H9 (cell line): ENCODE results near the gene PPP1R7. TPM values are rescaled to one million over a fixed set of nuclear protein-coding genes. Genes with fewer than 3 reads are reported as not detected.

Source experiments
- DNase-seq: peaks from one replicate; pipeline ENCODE4 v3.0.0-alpha.2; 2017
- H2AFZ ChIP-seq: one replicate; pipeline ENCODE4 v1.6.1; 2013; ENCODE audit warnings: mild to moderate bottlenecking, low read length, control low read depth, moderate library complexity
- H2AK5ac ChIP-seq: 2 replicates; pipeline ENCODE4 v1.6.1; 2013; ENCODE audit warnings: low read length, control low read depth, mixed read lengths; ENCODE audit not compliant: insufficient read length
- H2BK120ac ChIP-seq: one replicate; pipeline ENCODE4 v1.6.1; 2013; ENCODE audit warnings: low read depth, mild to moderate bottlenecking, low read length, control low read depth, inconsistent platforms; ENCODE audit not compliant: poor library complexity, severe bottlenecking
- H2BK12ac ChIP-seq: 2 replicates; pipeline ENCODE4 v1.6.1; 2013; ENCODE audit warnings: low read length, control low read depth, mixed read lengths, low read depth; ENCODE audit not compliant: insufficient read length
- H2BK15ac ChIP-seq: 2 replicates; pipeline ENCODE4 v1.6.1; 2013; ENCODE audit warnings: low read depth, low read length, control low read depth
- H2BK20ac ChIP-seq: one replicate; pipeline ENCODE4 v1.6.1; 2013; ENCODE audit warnings: low read depth, mild to moderate bottlenecking, low read length, control low read depth, inconsistent platforms; ENCODE audit not compliant: poor library complexity, severe bottlenecking
- H2BK5ac ChIP-seq: 2 replicates; pipeline ENCODE4 v1.6.1; 2013; ENCODE audit warnings: low read length, control low read depth, mixed read lengths; ENCODE audit not compliant: insufficient read length
- H3K14ac ChIP-seq: 2 replicates; pipeline ENCODE4 v1.6.1; 2013; ENCODE audit warnings: low read length, control low read depth; ENCODE audit not compliant: insufficient read depth
- H3K18ac ChIP-seq: 2 replicates; pipeline ENCODE4 v1.6.1; 2013; ENCODE audit warnings: low read depth, mild to moderate bottlenecking, mixed read lengths, low read length, control low read depth; ENCODE audit not compliant: insufficient read length
- H3K23ac ChIP-seq: 2 replicates; pipeline ENCODE4 v1.6.1; 2013; ENCODE audit warnings: low read length, control low read depth, mixed read lengths, low read depth; ENCODE audit not compliant: insufficient read length
- H3K23me2 ChIP-seq: 2 replicates; pipeline ENCODE4 v1.6.1; 2013; ENCODE audit warnings: low read depth, mild to moderate bottlenecking, mixed read lengths, low read length, control low read depth; ENCODE audit not compliant: insufficient read length, poor library complexity, severe bottlenecking
- H3K27ac ChIP-seq: 2 replicates; pipeline ENCODE4 v1.5.1; 2013; ENCODE audit warnings: low read length, control low read depth, mixed read lengths, low read depth; ENCODE audit not compliant: insufficient read length
- H3K27me3 ChIP-seq: 2 replicates; pipeline ENCODE4 v1.6.1; 2013; ENCODE audit warnings: low read length, control low read depth, inconsistent platforms; ENCODE audit not compliant: insufficient read depth
- H3K4ac ChIP-seq: 2 replicates; pipeline ENCODE4 v1.6.1; 2013; ENCODE audit warnings: low read depth, mild to moderate bottlenecking, control low read depth, inconsistent platforms, low read length, moderate library complexity
- H3K4me1 ChIP-seq: 2 replicates; pipeline ENCODE4 v1.6.1; 2013; ENCODE audit warnings: low read length, control low read depth, inconsistent platforms; ENCODE audit not compliant: insufficient read depth
- H3K4me2 ChIP-seq: 2 replicates; pipeline ENCODE4 v1.6.1; 2013; ENCODE audit warnings: low read length, control low read depth, mixed read lengths; ENCODE audit not compliant: insufficient read length, insufficient read depth
- H3K56ac ChIP-seq: 2 replicates; pipeline ENCODE4 v1.6.1; 2013; ENCODE audit warnings: low read depth, mild to moderate bottlenecking, mixed read lengths, low read length, control low read depth; ENCODE audit not compliant: insufficient read length
- H3K79me1 ChIP-seq: 2 replicates; pipeline ENCODE4 v1.6.1; 2013; ENCODE audit warnings: low read depth, mild to moderate bottlenecking, moderate library complexity, low read length, control low read depth, inconsistent platforms; ENCODE audit not compliant: insufficient read depth, poor library complexity, severe bottlenecking
- H3K79me2 ChIP-seq: 2 replicates; pipeline ENCODE4 v1.6.1; 2013; ENCODE audit warnings: low read length, control low read depth, inconsistent platforms; ENCODE audit not compliant: insufficient read depth
- H3K9ac ChIP-seq: 2 replicates; pipeline ENCODE4 v1.6.1; 2013; ENCODE audit warnings: low read length, control low read depth, mixed read lengths; ENCODE audit not compliant: insufficient read length; ENCODE audit errors: extremely low read depth
- H3K9me3 ChIP-seq: one replicate; pipeline ENCODE4 v1.6.1; 2013; ENCODE audit warnings: low read depth, low read length, inconsistent platforms; ENCODE audit not compliant: control insufficient read depth
- H3T11ph ChIP-seq: one replicate; pipeline ENCODE4 v1.6.1; 2013; ENCODE audit warnings: mild to moderate bottlenecking, low read length, control low read depth, inconsistent platforms
- H4K20me1 ChIP-seq: one replicate; pipeline ENCODE4 v1.6.1; 2013; ENCODE audit not compliant: control insufficient read depth, insufficient read length, insufficient read depth
- H4K5ac ChIP-seq: 2 replicates; pipeline ENCODE4 v1.6.1; 2013; ENCODE audit warnings: low read depth, mild to moderate bottlenecking, mixed read lengths, low read length, control low read depth; ENCODE audit not compliant: insufficient read length
- H4K8ac ChIP-seq: replicated peaks from 2 replicates; pipeline ENCODE4 v1.6.1; 2013; ENCODE audit warnings: low read length, control low read depth, mixed read lengths, low read depth; ENCODE audit not compliant: insufficient read length
- H4K91ac ChIP-seq: 2 replicates; pipeline ENCODE4 v1.6.1; 2013; ENCODE audit warnings: low read depth, mild to moderate bottlenecking, moderate library complexity, mixed read lengths, low read length, control low read depth; ENCODE audit not compliant: insufficient read length
- H3K27ac Mint-ChIP-seq, 3 experiments: 2 replicates in 2 of 3; 3 replicates in 1 of 3; pipeline ENCODE4 v1.8.0; 2020 to 2021; ENCODE audit warnings: mixed read lengths in 3 of 3, mild to moderate bottlenecking in 1 of 3, moderate library complexity in 1 of 3
- H3K27me3 Mint-ChIP-seq: 2 replicates; pipeline ENCODE4 v1.8.0; 2021; ENCODE audit warnings: low read depth, mild to moderate bottlenecking, moderate library complexity, mixed read lengths
- H3K36me3 Mint-ChIP-seq, 3 experiments: 2 replicates in 2 of 3; 3 replicates in 1 of 3; pipeline ENCODE4 v1.8.0; 2020 to 2021; ENCODE audit warnings: low read depth in 3 of 3, mixed read lengths in 3 of 3; ENCODE audit not compliant: insufficient read depth in 1 of 3
- H3K4me1 Mint-ChIP-seq, 2 experiments: 2 replicates each; pipeline ENCODE4 v1.8.0; 2020; ENCODE audit warnings: mixed read lengths in 2 of 2
- H3K4me3 Mint-ChIP-seq, 2 experiments: 2 replicates in 1 of 2; 3 replicates in 1 of 2; pipeline ENCODE4 v1.8.0; 2020 to 2021; ENCODE audit warnings: mild to moderate bottlenecking in 2 of 2, mixed read lengths in 2 of 2, moderate library complexity in 1 of 2
- H3K9me3 Mint-ChIP-seq, 2 experiments: 2 replicates in 1 of 2; 3 replicates in 1 of 2; pipeline ENCODE4 v1.8.0; 2020; ENCODE audit warnings: mild to moderate bottlenecking in 2 of 2, mixed read lengths in 2 of 2, moderate library complexity in 1 of 2
- CTCF ChIP-seq: fragments of 200-600 bp; sonication (generic); conservative IDR thresholded peaks from 3 replicates; pipeline ENCODE4 v1.8.0; 2021; ENCODE audit warnings: antibody characterized with exemption, mild to moderate bottlenecking
- WGBS: extraction: QIAGEN DNeasy Blood & Tissue Kit; methylation state at CpG from one replicate; pipeline ENCODE4 v1.1.7; 2013; ENCODE audit warnings: missing lambda C conversion rate, low lambda C conversion rate, mixed read lengths; ENCODE audit not compliant: insufficient read length; ENCODE audit errors: extremely low coverage; 5-methylcytosine and 5-hydroxymethylcytosine counted together
- total RNA-seq: library from RNA; stranded (reverse); gene quantifications from 2 replicates; pipeline ENCODE4 v1.2.1, GENCODE V29; 2021

The PPP1R7 gene
- total RNA-seq, 1 experiment from 2014 or later = 60.2 TPM

- no peak overlapping the region for H2BK5ac ChIP-seq
- no CpG with 5 or more reads among the region's 9 CpGs for WGBS
- H3K4me3 Mint-ChIP-seq = no peak overlapping the region
- H3K4me2 ChIP-seq = no peak overlapping the region
- H3K36me3 Mint-ChIP-seq = no peaks in the 10 kb centered on the region
- H2BK12ac ChIP-seq = no peak overlapping the region
- no peak overlapping the region for H2BK120ac ChIP-seq
- H3K23me2 ChIP-seq = no peaks in the 10 kb centered on the region
- no peak overlapping the region for H3K9ac ChIP-seq
- no peak overlapping the region for H3K56ac ChIP-seq
- no peak overlapping the region for H3K14ac ChIP-seq
- no peaks in the 10 kb centered on the region for H4K20me1 ChIP-seq
- no peaks in the 10 kb centered on the region for H3K79me2 ChIP-seq
- H3K27me3 ChIP-seq = no peaks in the 10 kb centered on the region
- H2AK5ac ChIP-seq = no peak overlapping the region
- no peak overlapping the region for H4K91ac ChIP-seq
- no peak overlapping the region for H2BK15ac ChIP-seq
- no peak overlapping the region for H2AFZ ChIP-seq
- no peaks in the 10 kb centered on the region; the same call in 1 of the 2 replicates for H3K27me3 Mint-ChIP-seq
- no peak overlapping the region for H3K27ac Mint-ChIP-seq
- no peaks in the 10 kb centered on the region for H3K9me3 ChIP-seq
- no peak overlapping the region for H3K23ac ChIP-seq
- H3T11ph ChIP-seq = no peak overlapping the region
- H3K4me1 ChIP-seq = no peaks in the 10 kb centered on the region
- H4K5ac ChIP-seq = no peak overlapping the region
- no peak overlapping the region for H2BK20ac ChIP-seq
- no peak overlapping the region for H4K8ac ChIP-seq
- no peak for DNase-seq
- no peak overlapping the region for H3K27ac ChIP-seq
- no peaks in the 10 kb centered on the region for H3K79me1 ChIP-seq
- peaks cover 0 to under 1% of the 10 kb centered on the region in 2 experiments; a peak in 1 of 4 replicates for H3K4me1 Mint-ChIP-seq
- no peak for TF ChIP-seq CTCF
- H3K18ac ChIP-seq = no peak overlapping the region
- no peaks in the 10 kb centered on the region for H3K9me3 Mint-ChIP-seq
- no peak overlapping the region for H3K4ac ChIP-seq
Measured at GRCh38 chr2:241194811-241195210, 44.5 kb downstream of the PPP1R7 start.
